ENCODE measurements around the gene NFIB. TPM values are rescaled to one million over a fixed set of nuclear protein-coding genes. Genes with fewer than 3 reads are reported as not detected.

NFIB gene
- total RNA-seq, 1 experiment from 2014 or later = 14.3 TPM

GRCh38 chr9:14087576-14087975 is 226.4 kb downstream of the NFIB start:
- Histone ChIP-seq H3K79me1 (ENCODE audit: insufficient read depth, low read depth, low read length, poor library complexity, severe bottlenecking) (no peaks in the 10 kb centered on the region), H2BK20ac (ENCODE audit: low read depth, low read length, poor library complexity, severe bottlenecking) (no peak overlapping the region), H4K20me1 (ENCODE audit: control insufficient read depth, insufficient read depth, insufficient read length) (no peaks in the 10 kb centered on the region), H3K4ac (ENCODE audit: low read depth, low read length) (no peak overlapping the region), H3K9me3 (ENCODE audit: control insufficient read depth, low read depth, low read length) (no peaks in the 10 kb centered on the region), H4K5ac (ENCODE audit: insufficient read length, low read depth, low read length) (no peak overlapping the region), H3K9ac (ENCODE audit: extremely low read depth, insufficient read length, low read length) (no peak overlapping the region), H3T11ph (ENCODE audit: low read length) (no peak overlapping the region), H2BK15ac (ENCODE audit: low read depth, low read length) (no peak overlapping the region), H3K18ac (ENCODE audit: insufficient read length, low read depth, low read length) (no peak overlapping the region), H2BK12ac (ENCODE audit: insufficient read length, low read depth, low read length) (no peak overlapping the region), H3K23me2 (ENCODE audit: insufficient read length, low read depth, low read length, poor library complexity, severe bottlenecking) (no peaks in the 10 kb centered on the region), H3K27me3 (ENCODE audit: insufficient read depth, low read length) (no peaks in the 10 kb centered on the region), H3K79me2 (ENCODE audit: insufficient read depth, low read length) (no peaks in the 10 kb centered on the region), H3K14ac (ENCODE audit: insufficient read depth, low read length) (no peak overlapping the region), H2BK120ac (ENCODE audit: low read depth, low read length, poor library complexity, severe bottlenecking) (no peak overlapping the region), H3K23ac (ENCODE audit: insufficient read length, low read depth, low read length) (no peak overlapping the region), H2AFZ (ENCODE audit: low read length) (no peak overlapping the region), H2BK5ac (ENCODE audit: insufficient read length, low read length) (no peak overlapping the region), H4K91ac (ENCODE audit: insufficient read length, low read depth, low read length) (no peak overlapping the region), H3K4me1 (ENCODE audit: insufficient read depth, low read length) (no peaks in the 10 kb centered on the region; the same call in 1 of the 2 replicates), H3K27ac (ENCODE audit: insufficient read length, low read depth, low read length) (no peak overlapping the region), H2AK5ac (ENCODE audit: insufficient read length, low read length) (no peak overlapping the region), H3K4me2 (ENCODE audit: insufficient read depth, insufficient read length, low read length) (no peak overlapping the region), H3K56ac (ENCODE audit: insufficient read length, low read depth, low read length) (no peak overlapping the region), H4K8ac (replicated peaks; ENCODE audit: insufficient read length, low read depth, low read length) (no peak overlapping the region)
- peaks cover 14 to 15% of the 10 kb centered on the region in 2 experiments for H3K4me1 Mint-ChIP-seq
- DNase-seq = no peak
- no CpG with 5 or more reads among the region's 7 CpGs for WGBS (ENCODE audit: extremely low coverage, insufficient read length, low lambda C conversion rate)
- H3K27ac Mint-ChIP-seq = 0 out of 7 replicates have a peak overlapping the region, but pooled peaks of 1 of the 3 experiments have one; percentile 77
- H3K9me3 Mint-ChIP-seq = no peaks in the 10 kb centered on the region
- no peaks in the 10 kb centered on the region for H3K27me3 Mint-ChIP-seq (ENCODE audit: low read depth)
- no peak overlapping the region for H3K4me3 Mint-ChIP-seq
- no peak; the same call in 2 of the 3 replicates for TF ChIP-seq CTCF (conservative IDR thresholded peaks at IDR 0.05)
- no peaks in the 10 kb centered on the region for H3K36me3 Mint-ChIP-seq (ENCODE audit: insufficient read depth in 1 of 3, low read depth in 3 of 3)

All from H9 (cell line).